NCI-H526 treated with DMSO at 0.1 percent for 48 hours (cell line): ENCODE measurements around the gene TBCD.

Source experiments
- DNase-seq: peaks from one replicate; lab custom pipeline; 2025; lab: John Stamatoyannopoulos, UW

The TBCD gene

DNA sequence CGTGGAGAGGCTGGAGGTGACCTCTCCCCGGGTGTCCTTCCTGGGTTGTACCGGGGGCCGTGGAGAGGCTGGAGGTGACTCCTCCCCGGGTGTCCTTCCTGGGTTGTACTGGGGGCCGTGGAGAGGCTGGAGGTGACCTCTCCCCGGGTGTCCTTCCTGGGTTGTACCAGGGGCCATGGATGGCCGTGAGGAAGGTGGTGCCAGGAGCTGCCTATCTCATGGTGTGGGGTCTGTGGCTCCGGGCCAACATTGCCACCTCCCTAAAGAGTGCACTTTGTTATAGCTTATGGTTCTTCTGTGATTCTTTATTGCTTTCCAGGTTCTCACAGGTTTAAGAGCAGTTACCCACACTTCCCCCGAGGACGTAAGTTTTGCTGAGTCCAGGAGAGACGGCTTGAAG lies 174.2 kb downstream of the TBCD start:
- no peak for DNase-seq

DNA sequence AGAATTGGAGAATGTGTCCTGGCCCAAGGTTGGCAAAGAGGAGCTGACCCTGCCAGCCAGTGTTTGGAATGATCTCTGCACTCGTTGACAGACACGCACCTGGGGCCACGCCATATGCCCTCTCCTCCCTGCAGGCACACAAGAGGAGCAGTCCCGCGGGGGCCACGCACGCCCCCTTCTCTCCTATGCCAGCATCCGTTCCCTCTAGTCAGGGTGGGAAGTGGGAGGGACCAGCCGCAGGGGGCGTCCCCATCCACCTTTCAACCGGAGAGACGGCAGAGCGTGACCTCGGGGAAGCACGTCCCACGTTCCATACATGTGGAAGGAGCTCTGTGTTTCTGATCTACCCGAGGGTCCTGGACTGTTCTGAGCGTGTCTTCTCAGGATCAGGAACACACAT lies 174.9 kb downstream of the TBCD start:
- DNase-seq = no peak

DNA sequence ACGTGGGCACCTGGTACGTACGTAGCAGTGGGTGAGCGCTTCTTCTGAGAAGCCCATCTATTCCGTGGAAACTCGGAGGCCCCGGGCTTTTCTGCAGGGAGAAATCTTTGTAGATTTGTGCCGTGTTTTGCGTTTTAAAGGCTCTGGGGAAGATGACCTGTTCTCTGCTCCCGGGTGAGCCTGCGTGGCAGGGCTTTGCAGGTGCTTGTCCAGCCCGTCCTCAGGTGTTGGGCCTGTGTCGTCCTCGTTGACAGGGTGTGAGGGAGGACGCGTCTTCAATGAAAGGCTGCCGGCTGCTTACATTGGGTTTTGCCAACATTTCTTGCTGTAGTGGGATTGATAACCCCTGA lies 175.4 kb downstream of the TBCD start:
- no peak for DNase-seq

DNA sequence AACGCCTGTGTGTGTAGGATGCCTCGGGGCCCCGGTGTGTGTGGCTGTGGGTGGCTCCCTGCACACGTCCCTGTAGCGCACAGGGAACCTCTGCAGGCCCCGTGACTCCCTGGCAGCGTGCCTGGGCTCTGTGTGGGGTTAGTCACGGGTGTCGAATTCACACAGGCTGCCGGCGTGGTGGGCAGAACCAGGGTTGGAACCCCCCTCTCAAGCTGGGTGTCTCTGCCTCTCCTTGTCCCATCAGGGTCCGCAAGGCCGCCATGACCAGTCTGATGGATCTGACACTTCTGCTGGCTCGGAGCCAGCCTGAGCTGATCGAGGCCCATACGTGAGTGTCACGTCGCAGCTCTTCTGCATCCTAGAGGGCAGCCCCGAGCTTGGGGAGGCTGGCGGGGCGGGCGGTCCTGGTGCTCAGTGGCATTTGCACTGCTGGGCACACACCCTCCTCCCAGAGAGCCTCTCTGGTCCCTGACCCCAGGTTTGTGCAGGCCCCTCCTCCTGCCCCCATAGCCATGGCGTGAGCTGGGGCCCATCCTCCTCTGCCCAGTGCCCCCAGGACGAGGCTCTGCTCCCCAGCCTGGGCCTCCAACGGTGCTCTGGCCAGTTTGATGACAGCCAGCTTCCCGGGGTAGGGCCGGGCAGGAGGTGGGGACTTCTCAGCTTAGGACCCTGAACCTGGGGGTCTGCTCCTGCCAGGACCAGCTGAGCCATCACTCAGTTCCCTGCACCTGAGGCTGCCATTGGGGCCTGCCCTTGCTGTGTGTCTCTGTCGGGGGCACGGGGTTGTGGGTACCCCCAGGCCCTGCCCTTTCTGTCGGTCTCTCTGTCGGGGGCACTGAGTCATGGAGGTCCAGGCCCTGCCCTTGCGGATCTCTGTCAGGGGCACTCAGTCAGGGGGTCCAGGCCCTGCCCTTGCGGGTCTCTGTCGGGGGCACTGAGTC lies 176.1 kb downstream of the TBCD start:
- DNase-seq = no peak

DNA sequence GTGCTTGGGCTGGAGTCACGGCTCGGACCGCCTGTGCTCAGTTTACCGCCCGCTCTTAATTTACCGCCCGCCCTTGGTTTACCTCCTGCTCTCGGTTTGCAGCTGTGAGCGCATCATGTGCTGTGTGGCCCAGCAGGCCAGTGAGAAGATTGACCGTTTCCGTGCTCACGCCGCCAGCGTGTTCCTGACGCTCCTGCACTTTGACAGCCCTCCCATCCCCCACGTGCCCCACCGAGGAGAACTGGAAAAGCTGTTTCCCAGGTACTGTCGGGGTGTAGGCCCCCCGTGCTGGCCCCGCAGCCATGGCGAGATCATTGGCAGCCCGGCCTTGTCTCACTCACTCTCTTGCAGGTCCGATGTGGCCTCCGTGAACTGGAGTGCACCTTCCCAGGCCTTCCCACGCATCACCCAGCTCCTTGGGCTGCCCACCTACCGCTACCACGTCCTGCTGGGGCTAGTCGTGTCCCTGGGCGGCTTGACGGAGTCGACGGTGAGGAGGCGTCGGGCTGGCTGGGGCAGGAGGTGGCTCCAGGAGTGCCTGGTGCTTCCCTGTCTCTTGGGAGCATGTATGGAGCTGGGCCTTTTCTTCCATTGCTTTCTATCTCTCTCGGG lies 177.3 kb downstream of the TBCD start:
- no peak for DNase-seq

DNA sequence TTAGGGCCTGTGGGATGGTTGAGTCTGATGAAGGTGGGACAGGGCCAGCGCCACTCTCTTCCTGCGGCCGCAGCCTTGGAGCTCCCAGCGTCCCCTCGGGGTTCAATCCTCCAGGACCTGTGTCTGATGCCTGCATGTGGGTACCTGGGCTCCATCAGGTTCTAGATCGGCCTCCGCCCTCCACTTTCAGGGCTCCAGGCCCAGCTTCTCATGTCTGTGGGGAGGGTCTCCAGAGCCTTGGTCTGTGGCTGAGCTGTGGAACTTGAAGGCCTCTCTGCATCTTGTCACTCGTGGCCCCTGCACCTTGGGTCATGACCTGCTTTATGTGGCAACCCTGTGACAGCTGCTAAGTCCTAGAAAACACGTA lies 177.8 kb downstream of the TBCD start:
- no peak for DNase-seq

DNA sequence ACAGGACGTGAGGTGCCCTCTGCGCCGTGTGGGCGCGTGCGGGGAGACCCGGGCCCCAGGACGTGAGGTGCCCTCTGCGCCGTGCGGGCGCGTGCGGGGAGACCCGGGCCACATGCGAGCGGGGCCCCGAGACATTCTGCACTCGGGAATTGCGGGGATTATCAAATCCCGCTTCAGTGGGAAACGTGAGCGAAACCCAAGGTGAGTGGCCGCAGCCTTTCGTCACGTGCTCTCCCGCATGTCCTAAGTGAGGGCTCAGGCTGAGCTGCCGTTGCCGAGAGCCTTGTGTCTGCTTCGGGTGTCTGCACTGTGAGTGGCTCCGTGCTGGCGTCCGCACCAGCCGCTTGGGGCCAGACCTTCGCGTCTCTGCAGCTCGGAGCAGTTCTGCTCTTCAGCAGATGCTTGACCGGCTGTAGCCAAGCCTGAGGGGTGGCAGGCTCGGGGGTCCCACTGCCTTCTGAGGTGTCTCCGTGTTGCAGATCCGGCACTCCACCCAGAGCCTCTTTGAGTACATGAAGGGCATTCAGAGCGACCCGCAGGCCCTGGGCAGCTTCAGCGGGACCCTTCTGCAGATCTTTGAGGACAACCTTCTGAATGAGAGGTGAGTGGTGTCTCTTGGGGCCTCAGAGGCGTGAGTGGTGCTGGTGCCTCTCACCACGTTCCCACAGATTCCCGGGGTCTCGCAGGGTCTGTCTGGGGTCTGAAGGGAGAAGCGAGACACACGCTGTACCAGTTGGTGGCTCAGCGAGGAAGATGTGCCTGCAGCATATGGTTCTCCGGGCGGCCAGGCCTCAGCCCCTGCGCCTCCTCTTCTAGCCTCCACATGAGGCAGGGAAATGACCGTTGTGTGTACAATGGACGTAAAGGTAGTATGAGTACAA lies 178.4 kb downstream of the TBCD start:
- DNase-seq = no peak

DNA sequence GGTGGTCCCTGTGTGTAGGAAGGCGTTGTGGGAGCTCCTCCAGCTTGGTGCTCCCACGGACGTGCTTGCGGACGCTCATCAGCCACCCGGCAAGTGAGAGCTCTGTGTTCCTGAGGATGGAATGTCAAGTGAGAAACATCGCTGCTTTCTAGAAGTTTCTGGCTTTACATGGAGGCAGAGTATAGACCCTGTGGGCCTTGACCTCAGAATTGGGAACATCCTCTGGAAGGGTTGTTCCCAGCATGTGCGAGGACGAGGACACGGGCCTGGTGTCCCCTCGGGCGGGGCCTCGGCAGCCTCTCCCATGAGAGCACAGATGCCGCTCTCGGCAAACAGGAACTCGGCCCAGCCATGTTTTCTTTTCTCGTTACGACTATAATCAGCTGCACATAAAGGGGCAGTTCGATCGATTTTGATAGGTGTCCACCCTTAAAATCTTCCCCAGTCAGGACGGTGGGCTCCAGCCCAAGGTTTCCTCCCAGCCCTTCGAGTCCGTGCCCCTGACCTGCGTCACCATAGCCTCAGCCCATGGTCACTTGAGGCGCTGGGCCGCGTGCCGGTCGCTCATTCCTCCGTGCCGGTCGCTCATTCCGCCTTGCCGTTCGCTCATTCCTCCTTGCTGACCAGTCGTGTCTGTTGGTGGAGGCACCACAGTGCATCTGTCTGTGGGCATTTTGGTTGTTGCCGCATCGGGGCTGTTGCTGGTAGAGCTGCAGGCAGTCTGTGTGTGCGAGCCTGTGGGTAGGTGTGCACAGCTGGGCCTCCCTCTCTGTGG lies 179.2 kb downstream of the TBCD start:
- DNase-seq = no peak

DNA sequence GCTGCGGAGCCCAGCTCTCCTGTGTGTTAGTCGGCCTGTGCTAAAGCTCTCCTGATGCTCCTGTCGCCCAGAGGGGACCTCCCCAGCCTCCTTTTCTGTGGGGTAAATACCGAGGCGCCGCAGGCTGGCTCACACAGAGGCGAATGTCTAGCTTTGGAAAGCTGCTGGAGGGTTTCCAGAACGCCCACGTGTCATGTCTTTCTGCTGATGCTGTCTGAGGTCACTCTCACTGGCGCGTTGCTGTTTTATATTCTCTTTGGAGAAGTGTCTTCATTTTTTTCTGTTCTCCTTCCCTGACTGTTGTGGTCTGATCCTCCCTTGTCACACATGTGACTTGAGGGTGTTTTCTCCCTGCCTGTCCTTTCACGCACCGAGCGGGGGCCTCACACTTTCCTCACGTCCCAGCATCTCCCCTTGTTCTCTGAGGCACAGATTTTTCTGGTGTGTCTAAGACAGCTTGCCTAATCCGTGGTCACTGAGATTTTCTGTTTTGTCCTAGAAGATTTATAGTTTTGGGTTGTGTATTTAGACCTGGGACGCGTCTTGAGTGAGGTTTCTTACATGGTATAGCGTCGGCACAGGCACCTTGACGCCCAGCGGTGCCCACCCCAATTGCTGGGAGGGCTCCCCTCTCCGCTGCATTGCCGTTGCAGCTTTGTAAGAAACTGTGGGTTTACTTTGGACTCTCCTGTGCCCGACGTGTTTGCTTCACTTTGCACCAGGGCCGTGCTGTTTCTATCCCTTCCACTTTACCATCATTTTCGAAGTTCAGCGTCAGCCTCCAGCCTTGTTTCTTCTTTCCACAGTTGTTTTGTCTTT lies 180.0 kb downstream of the TBCD start:
- DNase-seq = no peak

DNA sequence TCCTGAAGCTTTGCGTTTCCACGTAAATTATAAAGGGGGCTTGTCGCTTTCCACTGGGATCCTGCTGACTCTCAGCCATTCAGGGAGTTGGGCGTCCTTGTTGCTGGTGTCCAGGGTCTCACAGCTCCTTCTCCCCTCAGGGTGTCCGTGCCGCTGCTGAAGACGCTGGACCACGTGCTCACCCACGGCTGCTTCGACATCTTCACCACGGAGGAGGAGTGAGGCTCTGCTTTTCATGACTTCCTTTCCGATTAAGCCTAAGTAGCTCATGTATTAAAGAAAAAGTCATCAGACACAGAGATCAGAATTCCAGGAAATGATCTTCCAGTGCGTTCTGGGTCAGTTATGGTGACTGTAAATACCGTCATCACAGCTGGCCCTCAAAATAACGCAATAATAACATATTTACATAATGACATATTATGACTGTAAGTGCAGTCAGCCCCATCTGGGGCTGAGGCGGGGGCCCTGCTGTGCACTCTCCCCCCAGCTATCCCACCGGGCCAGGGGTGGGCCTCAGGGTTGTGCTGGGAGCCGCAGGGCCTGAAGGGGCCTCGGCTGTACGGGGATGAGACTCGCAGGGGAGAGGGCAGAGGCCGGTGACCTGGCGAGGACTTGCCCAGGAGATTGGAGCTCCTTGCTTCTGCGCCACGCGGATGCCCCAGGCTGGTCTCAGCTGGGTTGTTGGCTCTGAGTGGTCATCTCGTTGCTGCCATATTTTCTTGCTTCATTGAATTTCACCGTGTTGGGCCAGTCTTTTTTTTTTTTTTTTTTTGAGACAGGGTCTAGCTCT lies 180.8 kb downstream of the TBCD start:
- no peak for DNase-seq

DNA sequence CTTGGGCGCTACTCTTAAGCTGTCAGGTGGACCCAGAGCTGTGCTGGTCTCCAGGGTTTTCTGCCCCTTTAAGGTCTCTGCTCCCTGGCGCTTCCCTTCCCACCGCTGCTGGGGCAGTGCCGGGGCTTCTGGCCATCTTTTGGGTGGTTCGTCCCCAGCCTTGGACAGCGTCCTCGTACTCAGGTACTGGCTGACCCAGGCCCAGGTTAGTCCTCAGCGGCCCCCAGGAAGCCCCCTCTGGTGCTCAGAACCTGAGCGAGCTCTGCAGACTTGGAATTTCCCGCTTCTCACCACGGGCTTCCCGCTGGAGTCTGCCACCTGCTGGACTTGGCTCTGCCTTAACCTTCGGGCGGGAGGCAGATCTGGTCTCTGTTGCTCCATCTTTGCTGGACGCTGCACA lies 182.0 kb downstream of the TBCD start:
- no peak for DNase-seq

DNA sequence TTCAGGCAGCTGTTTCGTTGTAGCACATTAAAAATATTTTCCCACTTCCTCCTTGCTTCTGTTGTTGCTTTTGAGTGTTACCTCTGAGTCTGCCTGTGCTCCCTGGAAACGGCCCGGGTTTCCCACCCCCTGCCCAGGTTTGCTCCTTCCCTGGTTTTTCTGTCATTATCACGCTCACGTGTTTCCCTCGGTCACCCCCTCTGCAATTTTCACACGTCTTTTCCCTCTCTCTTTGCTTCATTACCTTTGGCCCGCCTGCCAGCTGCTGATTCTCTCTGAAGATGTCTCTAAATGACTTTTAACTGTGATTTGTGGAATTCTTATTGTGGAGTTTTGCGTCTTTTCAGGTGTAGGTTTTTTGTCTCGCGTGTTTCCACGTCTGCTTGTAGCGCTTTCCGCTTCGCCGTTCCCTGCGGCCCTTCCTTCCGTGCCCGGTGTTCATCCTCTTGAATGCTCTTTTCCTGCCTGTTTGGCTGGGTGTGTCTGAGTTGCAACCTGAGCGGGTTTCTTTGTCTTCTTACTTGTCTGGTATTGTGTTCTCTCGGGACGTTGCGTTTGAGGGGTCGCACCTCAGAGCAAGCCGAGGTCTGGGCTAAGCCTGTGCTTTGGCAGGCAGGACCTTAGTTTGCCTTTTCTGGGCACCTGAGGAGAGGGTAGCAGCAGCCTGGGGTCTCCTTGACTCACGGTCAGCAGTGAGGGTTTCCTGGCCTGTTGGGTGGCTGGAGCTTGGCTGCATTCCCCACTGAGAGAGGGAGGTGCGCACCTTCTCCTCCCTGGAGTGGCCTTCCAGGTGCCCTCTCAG lies 184.3 kb downstream of the TBCD start:
- DNase-seq = no peak

DNA sequence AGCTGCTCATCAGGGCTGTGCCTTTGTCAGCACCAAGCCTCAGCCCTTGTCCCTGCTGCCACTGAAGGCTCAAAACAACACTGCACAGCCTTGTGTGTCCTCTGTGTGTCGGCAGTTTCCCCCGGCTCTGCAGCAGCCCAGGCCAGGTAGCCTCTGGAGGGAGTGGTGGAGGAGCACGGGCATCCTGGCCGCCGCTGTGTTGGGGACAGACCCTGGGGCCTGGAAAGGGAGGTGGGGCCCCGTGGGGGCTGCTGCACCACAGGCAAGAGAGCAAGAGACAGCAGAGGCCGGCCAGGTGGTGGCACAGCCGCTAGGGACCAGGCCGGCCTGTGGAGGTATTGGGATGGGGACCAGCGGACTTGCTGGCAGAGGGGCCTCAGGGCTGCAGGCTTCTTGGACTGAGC lies 184.9 kb downstream of the TBCD start:
- DNase-seq = no peak

DNA sequence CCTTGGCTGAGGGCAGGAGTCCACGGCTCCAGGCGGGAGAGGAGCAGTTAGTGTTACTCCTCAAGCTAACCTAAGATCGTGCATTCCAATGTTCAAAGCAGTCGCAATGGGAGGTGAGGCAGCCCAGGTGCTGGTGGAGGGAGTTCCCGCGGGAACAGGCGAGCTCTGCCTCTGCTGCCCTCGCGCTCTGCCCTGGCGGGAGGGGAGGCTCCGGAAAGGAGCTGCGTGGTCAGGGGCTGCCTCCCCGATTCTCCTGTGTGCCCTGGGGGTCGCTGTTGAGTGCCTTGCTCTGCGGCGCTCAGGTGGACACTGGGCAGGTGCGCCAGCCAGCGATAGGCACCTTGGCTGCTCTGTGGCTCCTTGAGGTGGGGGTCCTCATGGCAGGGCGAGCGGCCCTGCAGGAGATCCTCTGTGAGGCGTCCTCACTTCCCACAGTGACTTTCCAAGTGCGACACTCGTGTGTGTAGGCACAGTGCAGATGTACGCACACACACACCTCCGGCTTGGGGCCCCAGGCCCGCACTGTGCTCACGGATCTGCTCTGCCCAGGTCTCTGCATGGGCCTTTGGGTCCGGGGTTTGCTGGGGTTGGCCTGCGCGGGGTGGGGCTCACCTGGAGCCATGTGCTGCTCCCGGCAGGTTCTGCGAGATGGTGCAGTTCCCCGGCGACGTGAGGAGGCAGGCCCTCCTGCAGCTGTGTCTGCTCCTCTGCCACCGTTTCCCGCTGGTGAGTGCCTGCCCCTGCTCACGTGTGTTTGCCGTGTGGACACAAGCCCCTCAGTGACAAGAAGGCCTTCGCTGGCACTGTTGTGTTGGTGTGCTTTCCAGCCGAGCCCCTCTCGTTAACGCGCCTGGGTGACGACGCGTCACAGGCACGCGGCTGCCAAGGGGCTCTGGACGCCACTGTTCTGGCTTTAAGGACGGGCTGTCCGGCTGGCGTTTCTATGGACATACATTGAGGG lies 185.8 kb downstream of the TBCD start:
- DNase-seq = no peak

DNA sequence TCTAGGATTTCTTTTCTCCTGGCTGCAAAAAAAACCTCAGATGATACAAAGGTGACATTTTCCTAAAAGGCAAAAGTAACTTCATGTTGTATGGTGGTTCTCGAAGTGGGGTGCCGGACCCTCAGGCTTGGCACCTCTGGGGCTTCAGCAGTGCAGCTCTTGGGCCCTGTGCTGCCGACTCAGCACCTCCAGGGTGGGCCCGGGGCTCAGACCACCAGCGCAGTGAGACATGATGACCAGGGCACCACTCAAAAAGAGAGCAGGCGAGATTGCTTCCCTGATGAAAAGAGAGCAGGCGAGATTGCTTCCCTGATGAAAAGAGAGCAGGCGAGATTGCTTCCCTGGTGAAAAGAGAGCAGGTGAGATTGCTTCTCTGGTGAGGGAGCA lies 186.6 kb downstream of the TBCD start:
- no peak for DNase-seq

DNA sequence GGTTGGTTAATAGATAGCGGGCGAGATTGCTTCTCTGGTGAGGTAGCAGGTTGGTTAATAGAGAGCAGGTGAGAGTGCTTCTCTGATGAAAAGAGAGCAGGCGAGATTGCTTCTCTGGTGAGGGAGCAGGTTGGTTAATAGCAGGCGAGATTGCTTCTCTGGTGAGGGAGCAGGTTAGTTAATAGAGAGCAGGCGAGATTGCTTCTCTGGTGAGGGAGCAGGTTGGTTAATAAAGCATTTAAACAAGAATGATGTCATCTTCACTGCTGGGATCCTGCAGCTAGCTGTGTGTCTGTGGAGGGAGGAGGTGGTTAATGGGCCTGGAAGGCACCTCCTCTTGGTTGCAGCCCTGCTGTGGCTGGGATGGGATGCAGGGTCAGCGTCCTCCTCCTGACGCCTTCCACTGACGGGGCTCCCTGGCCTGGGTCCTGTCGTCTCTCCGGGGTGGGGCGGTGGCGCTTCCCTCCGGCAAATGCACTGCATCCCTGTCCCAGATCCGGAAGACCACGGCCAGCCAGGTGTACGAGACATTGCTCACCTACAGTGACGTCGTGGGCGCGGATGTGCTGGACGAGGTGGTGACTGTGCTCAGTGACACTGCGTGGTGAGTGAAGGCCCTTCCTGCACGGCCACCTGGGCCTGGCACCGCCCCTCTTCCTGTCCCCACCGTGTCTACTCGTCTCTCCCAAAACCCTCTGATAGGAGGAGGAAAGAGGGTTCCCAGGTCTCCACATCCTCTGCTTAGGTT lies 187.2 kb downstream of the TBCD start:
- DNase-seq = no peak

DNA sequence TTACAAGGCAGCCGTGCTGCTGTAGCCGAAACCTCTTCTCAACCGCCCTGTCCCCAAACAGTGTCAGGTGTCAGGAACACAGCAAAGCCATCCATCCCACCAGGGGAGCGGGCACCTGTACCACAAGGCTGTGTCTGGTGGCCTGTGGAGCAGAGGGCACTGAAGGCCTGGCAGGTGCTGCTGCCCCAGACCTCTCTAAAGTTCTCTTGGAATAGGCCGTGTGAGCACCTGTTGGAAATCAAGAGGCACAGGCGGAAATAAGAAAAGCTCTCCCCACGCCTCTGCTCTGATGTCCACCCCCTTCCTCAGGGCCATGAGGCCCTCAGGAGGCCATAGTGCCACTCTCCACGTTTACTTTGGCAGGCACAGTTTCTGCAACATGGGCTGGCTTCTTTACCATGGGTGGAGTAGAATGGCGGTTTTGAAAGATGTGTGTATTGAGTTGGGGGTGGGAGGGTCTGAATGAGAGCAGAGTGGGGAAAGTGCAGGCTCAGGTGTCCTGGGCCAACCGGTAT lies 187.8 kb downstream of the TBCD start:
- no peak for DNase-seq
